KOPT-K1 (cell line): ENCODE measurements around the gene ESR2.
"Not testable (repeated sequence)": the region's sequence is repeated elsewhere in the genome, so short reads cannot be mapped to it uniquely, and the experiment has no call there.

Experiments
- H3K27ac ChIP-seq: fragments of 200-600 bp; sonication (generic); 2 replicates; pipeline ENCODE4 v1.5.1; 2016; ENCODE audit warnings: antibody characterized with exemption, mild to moderate bottlenecking, low read depth, low read length; ENCODE audit not compliant: poor library complexity, severe bottlenecking
- H3K36me3 ChIP-seq: fragments of 200-600 bp; sonication (generic); 2 replicates; pipeline ENCODE4 v1.5.1; 2017; ENCODE audit warnings: antibody characterized with exemption, mild to moderate bottlenecking, low read length, moderate library complexity; ENCODE audit not compliant: insufficient read depth
- H3K9me3 ChIP-seq: fragments of 200-600 bp; sonication (generic); 2 replicates; pipeline ENCODE4 v1.5.1; 2017; ENCODE audit warnings: antibody characterized with exemption, low read length, mild to moderate bottlenecking; ENCODE audit not compliant: insufficient read depth, poor library complexity, severe bottlenecking

The ESR2 gene

GRCh38 chr14:64119980-64120379, 174.2 kb downstream of the ESR2 start:
- Histone ChIP-seq H3K36me3 (peaks cover 70% of the 10 kb centered on the region), H3K27ac (no peak overlapping the region)

GRCh38 chr14:64119500-64119899, 174.7 kb downstream of the ESR2 start:
- no peak overlapping the region for H3K27ac ChIP-seq
- no peaks in the 10 kb centered on the region for H3K9me3 ChIP-seq
- peaks cover 70% of the 10 kb centered on the region for H3K36me3 ChIP-seq

More at GRCh38 chr14:64119980-64120379, 174.2 kb downstream of the ESR2 start:
- H3K9me3 ChIP-seq = no peaks in the 10 kb centered on the region

GRCh38 chr14:64118892-64119291, 175.3 kb downstream of the ESR2 start:
- peaks cover 72% of the 10 kb centered on the region for H3K36me3 ChIP-seq
- H3K27ac ChIP-seq = no peak overlapping the region
- H3K9me3 ChIP-seq = no peaks in the 10 kb centered on the region

DNA sequence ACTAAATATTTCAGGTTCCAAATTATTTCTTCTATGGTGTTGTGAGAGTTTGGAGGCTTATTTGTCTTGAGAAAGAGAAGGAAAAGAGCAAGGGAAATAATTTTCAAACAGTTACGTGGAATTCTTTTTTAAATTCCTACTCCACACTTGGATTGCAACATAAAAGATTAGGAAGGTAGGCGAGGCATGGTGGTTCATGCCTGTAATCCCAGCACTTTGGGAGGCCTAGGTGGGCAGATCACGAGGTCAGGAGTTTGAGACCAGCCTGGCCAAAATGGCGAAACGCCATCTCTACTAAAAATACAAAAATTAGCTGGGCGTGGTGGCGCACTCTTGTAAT, 175.8 kb downstream of the ESR2 start:
- H3K36me3 ChIP-seq = peaks cover 72% of the 10 kb centered on the region
- not testable (repeated sequence) for H3K27ac ChIP-seq

DNA sequence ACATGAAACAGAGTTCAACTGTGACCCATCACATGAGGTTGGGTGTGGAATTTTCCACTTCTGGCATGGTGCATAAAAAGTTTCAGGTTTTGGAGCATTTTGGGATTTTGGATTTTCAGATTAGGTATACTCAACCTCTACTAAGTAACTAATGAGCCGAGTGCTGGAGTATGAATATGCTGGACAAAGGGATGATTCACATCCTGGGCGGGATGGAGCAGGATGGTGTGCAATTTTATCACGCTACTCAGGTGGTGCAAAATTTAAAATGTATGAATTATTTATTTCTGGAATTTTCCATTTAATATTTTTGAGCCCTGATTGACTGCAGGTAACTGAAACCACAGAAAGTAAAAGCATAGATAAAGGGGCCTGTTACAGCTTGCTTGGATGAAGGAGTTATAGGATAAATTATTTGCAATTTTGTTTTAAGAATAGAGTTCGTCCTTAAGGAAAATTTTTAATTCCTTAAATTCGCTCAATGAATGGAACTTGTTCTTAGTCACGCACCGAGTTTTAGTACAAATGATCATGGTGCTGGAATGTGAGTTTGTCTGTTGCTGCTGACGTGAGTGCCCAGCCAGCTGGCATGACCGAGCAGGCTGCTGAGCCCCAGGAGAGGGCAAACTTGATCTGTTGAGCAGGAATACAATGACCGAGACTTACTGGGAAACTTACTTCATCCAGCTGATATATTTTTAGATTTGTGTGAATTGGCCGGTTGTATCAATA, 176.3 kb downstream of the ESR2 start:
- peaks cover 72% of the 10 kb centered on the region for H3K36me3 ChIP-seq
- no peak overlapping the region for H3K27ac ChIP-seq
- H3K9me3 ChIP-seq = no peaks in the 10 kb centered on the region

More for the DNA sequence above, 175.8 kb downstream of the ESR2 start:
- not testable (repeated sequence) for H3K9me3 ChIP-seq

GRCh38 chr14:64115401-64115800, 178.8 kb downstream of the ESR2 start:
- Histone ChIP-seq H3K9me3 (no peaks in the 10 kb centered on the region), H3K36me3 (peaks cover 69% of the 10 kb centered on the region), H3K27ac (no peak overlapping the region)

DNA sequence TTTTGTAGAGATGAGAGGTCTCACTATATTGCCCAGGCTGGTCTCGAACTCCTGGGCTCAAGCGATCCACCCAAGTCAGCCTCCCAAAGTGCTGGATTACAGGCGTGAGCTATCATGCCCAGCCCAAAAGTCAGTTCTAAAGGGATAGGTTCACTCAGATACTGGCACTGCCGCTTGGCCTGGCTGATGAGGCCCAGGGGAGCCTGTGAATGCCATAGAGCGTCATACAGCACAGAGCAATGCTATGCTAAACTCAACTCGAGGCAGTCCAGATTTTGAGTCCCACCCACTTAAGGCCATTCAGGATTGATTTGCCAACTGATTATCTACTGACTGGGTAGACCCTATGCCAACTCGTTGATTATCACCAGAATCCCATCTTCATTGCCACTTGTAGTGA, 179.4 kb downstream of the ESR2 start:
- H3K27ac ChIP-seq = peak overlapping the region; percentile 52
- H3K9me3 ChIP-seq = no peaks in the 10 kb centered on the region
- H3K36me3 ChIP-seq = peaks cover 67% of the 10 kb centered on the region

- Histone ChIP-seq H3K27ac (peak overlapping the region; percentile 52), H3K36me3 (peaks cover 66% of the 10 kb centered on the region), H3K9me3 (no peaks in the 10 kb centered on the region)
Measured at GRCh38 chr14:64114166-64114565, 180.0 kb downstream of the ESR2 start.

DNA sequence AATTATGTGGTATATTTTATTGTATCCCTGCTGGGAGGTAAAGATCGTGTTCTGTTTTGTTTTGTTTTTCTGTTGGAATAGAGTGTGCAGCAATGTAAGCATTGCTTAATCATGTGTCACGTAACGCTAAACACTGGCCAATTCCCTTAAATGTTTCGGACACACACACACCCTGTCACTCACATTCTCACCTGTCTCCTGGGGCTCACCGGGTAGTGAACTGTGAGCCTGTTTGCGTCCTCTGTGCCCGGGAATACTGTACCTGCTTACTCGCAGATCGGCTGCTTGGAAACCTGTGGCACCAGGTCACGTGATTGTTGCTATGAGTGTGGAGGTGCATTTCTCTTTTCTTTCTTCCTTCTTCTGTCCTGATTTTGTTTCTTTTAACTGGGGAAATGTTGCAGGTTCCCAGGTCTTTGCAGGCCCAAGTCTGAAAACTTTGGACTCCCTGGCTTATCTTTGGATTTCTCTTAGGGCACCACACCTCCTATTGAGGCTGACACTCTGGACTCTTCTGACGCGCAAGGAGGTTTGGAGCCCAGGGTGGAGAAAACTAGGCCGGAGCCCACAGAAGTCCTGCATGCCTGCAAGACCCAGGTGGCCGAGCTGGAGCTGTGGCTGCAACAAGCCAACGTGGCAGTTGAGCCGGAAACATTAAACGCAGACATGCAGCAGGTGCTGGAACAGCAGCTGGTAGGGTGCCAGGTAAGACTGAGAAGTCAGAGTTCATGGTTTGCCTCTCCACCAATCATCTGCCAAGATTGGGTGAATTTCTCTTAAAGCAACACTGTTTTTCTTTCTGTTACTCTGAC, 181.1 kb downstream of the ESR2 start:
- H3K27ac ChIP-seq = peak overlapping the region; percentile 52
- no peaks in the 10 kb centered on the region for H3K9me3 ChIP-seq
- peaks cover 69% of the 10 kb centered on the region for H3K36me3 ChIP-seq

- H3K27ac ChIP-seq = no peak overlapping the region
- H3K9me3 ChIP-seq = no peaks in the 10 kb centered on the region
- peaks cover 72% of the 10 kb centered on the region for H3K36me3 ChIP-seq
Measured at GRCh38 chr14:64110802-64111201, 183.4 kb downstream of the ESR2 start.

DNA sequence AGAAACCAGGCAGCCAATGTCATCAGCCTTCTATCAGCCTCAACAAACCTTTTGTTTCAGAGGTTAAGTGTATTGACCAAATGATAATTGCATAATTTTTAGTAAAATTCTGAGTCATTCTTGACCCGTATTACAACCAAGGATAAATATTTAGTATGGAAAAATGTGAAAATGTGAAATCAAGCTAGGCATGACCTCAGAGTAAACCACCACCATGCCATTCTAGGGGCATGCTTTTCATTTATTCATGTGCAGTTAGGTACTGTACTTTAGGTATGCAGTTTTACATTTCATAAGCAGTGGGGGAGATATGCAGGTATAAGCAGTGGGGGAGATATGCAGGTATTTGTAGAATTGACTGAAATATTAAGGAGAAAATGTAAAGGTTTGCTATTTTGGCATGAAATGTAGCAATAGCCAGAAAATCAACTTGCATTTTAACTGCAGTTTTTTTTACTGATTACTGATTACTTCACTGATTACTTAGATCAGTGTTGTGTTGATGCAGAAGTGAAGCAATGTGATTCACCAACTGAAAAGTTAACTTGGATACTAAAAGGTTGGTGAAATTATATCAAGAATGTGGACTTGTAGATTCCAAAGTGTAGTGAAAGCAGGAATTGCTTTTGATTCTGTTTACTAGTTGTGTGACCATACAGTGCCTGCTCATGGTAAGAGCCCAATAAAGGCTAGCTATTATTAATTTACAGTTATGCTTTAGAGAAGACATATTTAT, 184.2 kb downstream of the ESR2 start:
- Histone ChIP-seq H3K9me3 (no peaks in the 10 kb centered on the region), H3K27ac (no peak overlapping the region)

GRCh38 chr14:64107438-64107837, 186.7 kb downstream of the ESR2 start:
- Histone ChIP-seq H3K36me3 (peaks cover 72% of the 10 kb centered on the region), H3K27ac (no peak overlapping the region), H3K9me3 (no peaks in the 10 kb centered on the region)

More for the DNA sequence above, 184.2 kb downstream of the ESR2 start:
- H3K36me3 ChIP-seq = peaks cover 73% of the 10 kb centered on the region

- H3K27ac ChIP-seq = no peak overlapping the region
- peaks cover 71% of the 10 kb centered on the region for H3K36me3 ChIP-seq
- no peaks in the 10 kb centered on the region for H3K9me3 ChIP-seq
Measured at GRCh38 chr14:64098120-64098519, 196.1 kb downstream of the ESR2 start.

DNA sequence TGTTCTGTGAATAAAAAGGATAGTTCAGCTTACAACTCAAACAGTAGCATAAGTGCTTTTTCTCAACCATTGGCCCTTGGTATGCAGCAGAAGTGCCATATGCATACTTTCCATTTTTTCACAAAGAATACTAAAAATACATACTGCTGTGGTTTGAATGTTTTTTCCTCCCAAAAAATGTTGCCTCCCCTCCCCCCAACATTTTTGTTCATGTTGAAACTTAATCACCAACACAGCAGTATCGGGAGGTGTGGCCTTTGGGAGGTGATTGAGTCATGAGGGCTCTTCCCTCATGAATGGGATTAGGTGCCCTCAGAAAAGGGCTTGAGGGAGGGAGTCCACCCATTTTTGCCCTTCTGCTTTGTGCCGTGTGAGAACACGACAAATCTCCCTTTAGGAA, 198.6 kb downstream of the ESR2 start:
- no peak overlapping the region for H3K27ac ChIP-seq
- no peaks in the 10 kb centered on the region for H3K9me3 ChIP-seq
- peaks cover 79% of the 10 kb centered on the region for H3K36me3 ChIP-seq

DNA sequence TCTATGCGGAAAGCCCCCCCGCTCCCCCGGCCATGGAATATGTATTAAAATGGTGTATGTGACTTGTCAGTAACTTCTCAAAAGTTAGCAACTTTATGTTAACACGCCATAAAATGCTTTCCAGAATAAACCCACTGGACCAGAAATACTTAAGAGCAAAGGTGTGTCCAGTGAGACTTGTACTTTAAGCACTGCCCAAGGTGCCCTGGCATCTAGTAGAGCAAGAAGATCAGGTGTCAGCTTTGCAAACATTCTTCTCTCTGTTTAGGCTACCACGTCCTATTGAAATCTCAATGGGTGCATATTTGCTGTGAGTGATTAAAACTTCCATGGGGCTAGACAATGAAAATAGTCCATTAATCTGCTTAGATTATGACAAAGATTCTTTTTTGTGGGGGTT, 201.2 kb downstream of the ESR2 start:
- peaks cover 85% of the 10 kb centered on the region for H3K36me3 ChIP-seq
- no peaks in the 10 kb centered on the region for H3K9me3 ChIP-seq
- no peak overlapping the region for H3K27ac ChIP-seq
